Measurements from ENCODE around the gene RAG1. TPM values are rescaled to one million over a fixed set of nuclear protein-coding genes. Genes with fewer than 3 reads are reported as not detected.
"Not testable (repeated sequence)": the region's sequence is repeated elsewhere in the genome, so short reads cannot be mapped to it uniquely, and the experiment has no call there.

The RAG1 gene
- 1 to 10 TPM; 2.3 to 3.4 (median 2.4) TPM for polyA plus RNA-seq (ENCODE audit: insufficient read length in 4 of 4)

DNA sequence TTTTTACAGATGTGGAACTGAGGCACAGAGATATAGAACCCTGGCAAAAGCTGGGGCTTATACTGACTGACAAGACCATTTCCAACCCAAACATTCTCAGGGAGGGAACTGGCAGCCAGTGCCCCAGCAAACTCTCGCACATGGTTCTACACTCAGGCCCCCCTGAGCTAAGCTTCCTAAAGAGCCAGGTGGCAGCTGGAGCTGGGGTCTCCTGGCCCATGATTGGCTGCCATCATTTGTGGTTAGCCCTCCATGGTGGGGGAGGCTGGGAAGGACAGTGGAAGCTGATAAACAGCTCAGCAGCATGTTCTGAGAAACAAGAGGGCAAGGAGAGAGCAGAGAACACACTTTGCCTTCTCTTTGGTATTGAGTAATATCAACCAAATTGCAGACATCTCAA, at the start of gene RAG1:
Gene RAG1, plus strand, starts transcription at position 314 of the 400 bp plus-strand sequence. CDS start 5,298 bp downstream, outside the sequence.
- DNase-seq (ENCODE audit: low read depth in 4 of 4, low spot score in 2 of 4): no peak

DNA sequence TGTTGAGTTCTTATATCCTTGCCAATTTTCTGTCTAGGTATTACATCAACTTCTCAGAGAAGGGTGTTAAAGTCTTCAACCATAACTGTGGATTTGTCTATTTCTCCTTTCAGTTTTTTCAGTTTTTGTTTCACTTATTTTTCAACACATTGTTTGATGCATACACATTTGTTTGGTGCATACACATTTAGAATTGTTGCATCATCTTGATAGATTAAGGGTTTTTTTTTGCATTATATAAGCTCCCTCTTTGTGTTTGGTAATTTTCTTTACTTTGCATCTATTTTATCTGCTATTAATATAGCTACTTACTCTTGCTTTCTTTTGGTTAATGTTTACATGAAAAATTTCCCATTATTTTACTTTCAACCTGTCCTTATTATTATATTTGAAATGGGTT, 37.0 kb upstream of the RAG1 start:
- DNase-seq (ENCODE audit: low read depth in 4 of 4, low spot score in 2 of 4): no peak

DNA sequence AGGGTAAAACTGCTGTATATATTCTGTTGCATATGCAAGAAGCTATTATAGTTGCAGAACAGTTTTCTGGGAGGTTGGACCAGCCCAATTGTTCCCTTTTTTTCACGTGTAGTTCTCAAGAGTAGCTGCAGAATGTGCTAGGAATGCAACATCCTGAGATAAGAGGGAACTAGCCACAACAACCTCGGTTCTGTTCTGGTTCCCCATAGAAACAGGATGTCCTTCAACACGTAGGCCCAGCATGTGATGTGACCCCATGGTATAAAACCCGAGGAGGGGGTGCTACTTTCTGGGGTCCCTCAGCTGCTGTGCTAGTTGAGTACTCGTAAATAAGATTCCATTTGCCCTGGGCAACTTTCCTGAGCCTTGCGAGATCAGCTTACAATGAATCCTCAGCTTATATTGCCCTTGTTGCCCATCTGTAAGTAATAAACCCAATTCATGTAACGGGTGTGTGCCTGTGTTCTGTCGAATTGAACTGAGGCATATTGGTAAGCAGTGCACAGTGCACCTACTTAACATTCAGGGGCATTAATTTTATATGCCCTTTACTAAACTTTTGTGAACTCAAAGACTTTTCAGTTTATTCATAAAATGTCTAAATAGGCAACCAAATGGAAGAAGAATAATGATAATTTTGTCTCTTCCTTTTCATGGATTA, 34.7 kb upstream of the RAG1 start:
- DNase-seq (ENCODE audit: low read depth in 4 of 4, low spot score in 2 of 4): no peak

GRCh38 chr11:36534276-36534840, 33.4 kb upstream of the RAG1 start:
- DNase-seq (ENCODE audit: low read depth in 4 of 4, low spot score in 2 of 4): no peak

- DNase-seq (ENCODE audit: low read depth in 4 of 4, low spot score in 2 of 4): no peak
These were observed 26.8 kb upstream of the RAG1 start for GRCh38 chr11:36540998-36541397.

- no peak for DNase-seq (ENCODE audit: low read depth in 4 of 4, low spot score in 2 of 4)
These were observed 17.3 kb upstream of the RAG1 start for GRCh38 chr11:36550385-36551115.

DNA sequence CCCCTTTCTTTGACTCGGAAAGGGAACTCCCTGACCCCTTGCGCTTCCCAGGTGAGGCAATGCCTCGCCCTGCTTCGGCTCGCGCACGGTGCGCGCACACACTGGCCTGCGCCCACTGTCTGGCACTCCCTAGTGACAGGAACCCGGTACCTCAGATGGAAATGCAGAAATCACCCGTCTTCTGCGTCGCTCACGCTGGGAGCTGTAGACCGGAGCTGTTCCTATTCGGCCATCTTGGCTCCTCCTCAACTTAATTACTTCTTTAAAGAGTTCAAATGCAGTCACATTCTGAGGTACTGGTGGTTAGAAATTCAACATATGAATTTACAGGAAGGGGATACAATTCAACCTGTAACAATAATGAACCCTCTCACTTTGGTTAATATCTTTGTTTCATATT, 10.4 kb upstream of the RAG1 start:
- not testable (repeated sequence) for DNase-seq (ENCODE audit: low read depth in 4 of 4, low spot score in 2 of 4)

- DNase-seq (ENCODE audit: low read depth in 4 of 4, low spot score in 2 of 4): no peak
These were observed 9.8 kb upstream of the RAG1 start for GRCh38 chr11:36557991-36558390.

GRCh38 chr11:36558571-36559413, 9.0 kb upstream of the RAG1 start:
- no peak for DNase-seq (ENCODE audit: low read depth in 4 of 4, low spot score in 2 of 4)

DNA sequence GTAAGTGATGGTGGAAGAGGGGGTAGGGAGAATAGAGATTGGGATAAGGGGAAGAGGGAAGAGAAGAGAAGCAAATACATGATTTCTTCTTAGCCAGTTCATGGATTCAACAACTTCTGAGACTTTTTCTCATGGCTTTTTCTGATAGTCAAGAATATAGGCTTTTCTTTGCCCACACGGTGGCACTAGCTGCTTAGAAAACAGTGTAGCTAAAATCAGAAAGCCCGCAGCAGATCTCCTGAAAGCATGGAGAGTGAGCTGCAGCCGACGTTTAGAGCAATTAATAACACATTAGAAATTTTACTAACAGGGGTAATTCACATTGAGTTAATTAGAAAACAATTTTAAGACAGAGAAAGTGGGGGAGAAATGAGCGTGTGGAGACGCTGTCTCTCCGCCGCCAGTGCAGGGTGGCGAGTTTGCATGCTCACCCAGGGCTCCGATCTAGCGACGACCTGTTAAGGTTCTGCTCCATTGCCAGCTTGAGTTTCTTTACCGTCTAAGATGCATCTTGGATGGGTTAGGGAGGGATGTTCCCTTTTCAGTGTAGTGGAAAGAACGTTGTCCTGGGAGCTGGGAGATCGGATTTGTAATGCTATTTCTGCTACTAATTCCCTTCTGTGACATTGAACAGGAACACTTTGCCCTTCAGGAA, 3.3 kb upstream of the RAG1 start:
- peak; percentile 37 to 75 (median 52) for DNase-seq (ENCODE audit: low read depth in 4 of 4, low spot score in 2 of 4)

DNA sequence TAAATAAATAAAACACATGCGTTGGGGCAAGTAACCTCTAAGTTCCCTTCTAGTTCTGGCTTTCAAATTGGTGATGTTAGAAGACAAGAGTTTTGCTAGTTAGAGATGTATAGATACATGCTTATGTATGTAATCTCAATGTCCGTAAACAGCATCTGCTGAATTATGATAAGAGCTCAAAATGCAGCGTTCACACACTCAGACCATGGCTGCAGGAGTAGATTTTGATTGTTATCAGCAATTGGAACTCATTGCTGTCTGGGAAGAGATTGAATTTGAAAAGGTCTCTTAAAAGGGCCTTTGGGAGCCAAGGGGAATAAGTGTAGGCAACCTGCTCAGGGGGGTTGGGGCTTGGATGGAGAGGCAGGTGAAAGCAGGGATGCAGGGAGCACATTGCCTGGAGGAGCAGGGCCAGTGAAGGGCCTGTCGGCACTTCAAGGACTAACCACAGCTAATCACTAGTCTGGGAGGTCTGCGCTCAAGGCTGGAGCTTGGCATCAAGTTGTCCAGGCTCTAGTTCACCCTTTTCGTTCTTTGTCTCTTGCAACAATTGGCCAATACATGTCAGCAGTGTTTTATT, 2.7 kb upstream of the RAG1 start:
- DNase-seq (ENCODE audit: low read depth in 4 of 4, low spot score in 2 of 4): no peak

DNA sequence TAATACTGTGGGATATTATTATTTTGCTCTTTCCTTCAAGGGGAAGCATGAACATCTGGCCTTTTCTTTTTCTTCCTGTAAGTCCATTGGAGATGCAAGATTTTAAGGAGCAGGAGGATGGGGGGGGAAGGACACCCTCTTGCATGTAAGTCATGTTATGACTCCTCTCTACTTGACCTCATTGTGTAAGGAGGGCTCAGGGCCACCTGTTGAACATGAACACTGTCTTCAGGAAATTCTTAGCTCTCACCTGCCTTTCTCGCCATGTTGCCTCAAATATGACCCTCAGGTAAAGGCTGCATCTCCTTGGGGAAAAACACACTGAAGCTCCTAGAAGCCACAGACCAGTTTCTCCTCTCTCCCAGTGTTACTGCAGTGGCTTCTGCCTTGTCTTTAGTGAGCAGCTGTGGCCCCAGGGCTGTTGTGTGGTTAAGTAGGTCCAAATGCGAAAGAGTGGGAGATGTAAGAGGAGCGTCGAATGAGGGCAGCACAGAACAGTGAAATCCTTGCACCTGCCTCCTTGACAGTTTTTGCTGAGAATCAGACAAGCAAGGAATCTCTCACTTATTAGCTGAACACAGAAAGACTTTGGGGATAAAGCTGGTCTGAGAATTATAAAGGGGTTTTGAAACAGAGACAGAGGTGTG, 1.3 kb upstream of the RAG1 start:
- no peak for DNase-seq (ENCODE audit: low read depth in 4 of 4, low spot score in 2 of 4)

DNA sequence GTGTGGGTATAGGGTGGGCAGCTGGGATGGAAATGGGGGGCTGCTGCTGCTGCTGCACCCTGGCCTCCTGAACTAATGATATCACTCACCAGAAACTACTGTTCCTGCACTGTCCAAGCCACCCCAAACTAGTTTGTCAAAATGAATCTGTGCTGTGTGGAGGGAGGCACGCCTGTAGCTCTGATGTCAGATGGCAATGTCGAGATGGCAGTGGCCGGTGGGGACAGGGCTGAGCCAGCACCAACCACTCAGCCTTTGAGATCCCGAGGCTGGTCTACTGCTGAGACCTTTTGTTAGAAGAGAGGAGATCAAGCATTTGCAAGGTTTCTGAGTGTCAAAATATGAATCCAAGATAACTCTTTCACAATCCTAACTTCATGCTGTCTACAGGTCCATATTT, 1.3 kb downstream of the RAG1 start:
- DNase-seq (ENCODE audit: low read depth in 4 of 4, low spot score in 2 of 4): no peak

- no peak for DNase-seq (ENCODE audit: low read depth in 4 of 4, low spot score in 2 of 4)
These were observed 6.7 kb downstream of the RAG1 start for GRCh38 chr11:36574486-36574885.

DNA sequence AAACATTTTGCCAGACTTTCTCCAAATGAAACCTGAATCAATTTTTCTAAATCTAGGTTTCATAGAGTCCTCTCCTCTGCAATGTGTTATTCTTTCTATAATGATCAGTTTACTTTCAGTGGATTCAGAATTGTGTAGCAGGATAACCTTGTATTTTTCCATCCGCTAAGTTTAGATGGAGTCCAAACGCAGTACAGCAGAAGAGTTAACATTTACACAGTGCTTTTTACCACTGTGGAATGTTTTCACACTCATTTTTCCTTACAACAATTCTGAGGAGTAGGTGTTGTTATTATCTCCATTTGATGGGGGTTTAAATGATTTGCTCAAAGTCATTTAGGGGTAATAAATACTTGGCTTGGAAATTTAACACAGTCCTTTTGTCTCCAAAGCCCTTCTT, 9.6 kb downstream of the RAG1 start:
- no peak for DNase-seq (ENCODE audit: low read depth in 4 of 4, low spot score in 2 of 4)

GRCh38 chr11:36577859-36578258, 10.1 kb downstream of the RAG1 start:
- DNase-seq (ENCODE audit: low read depth in 4 of 4, low spot score in 2 of 4): no peak

GRCh38 chr11:36578458-36578857, 10.7 kb downstream of the RAG1 start:
- DNase-seq (ENCODE audit: low read depth in 4 of 4, low spot score in 2 of 4): no peak

DNA sequence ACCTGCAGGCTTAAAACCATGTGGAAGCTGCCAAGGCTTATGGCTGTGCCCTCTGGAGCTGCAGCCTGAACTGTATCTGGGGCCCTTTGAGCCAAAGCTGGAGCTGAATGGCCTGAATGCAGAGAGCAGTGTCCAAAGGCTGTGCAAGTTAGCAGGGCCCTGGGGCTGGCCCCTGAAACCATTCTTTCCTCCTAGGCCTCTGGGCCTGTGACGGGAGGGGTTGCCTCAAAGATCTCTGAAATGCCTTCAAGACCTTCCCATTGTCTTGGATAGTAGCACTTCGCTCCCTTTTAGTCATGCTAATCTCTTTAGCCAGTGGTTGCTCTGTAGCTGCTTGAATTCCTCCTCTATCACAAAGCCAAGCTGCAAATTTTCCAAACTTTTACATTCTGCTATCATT, 13.7 kb downstream of the RAG1 start:
- DNase-seq (ENCODE audit: low read depth in 4 of 4, low spot score in 2 of 4): no peak

DNA sequence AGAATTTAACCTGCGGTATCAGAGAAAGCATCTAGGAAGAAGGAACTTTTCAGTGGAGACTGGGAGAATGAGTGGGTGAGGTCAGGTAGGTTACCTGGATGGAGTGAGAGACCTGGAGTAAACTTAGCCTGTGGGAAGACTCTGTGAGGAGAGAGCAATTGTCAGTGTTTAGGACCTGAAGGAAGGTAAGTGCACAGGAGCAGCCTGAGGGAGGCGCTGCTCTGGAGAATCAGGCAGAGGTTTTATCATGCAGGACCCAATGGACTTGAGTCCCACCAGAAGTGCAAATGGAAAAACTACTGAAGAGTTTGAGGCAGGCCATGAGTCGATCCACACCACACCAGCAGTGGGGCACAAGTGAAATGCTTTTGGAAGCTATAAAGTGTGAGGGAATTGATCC, 15.9 kb downstream of the RAG1 start:
- DNase-seq (ENCODE audit: low read depth in 4 of 4, low spot score in 2 of 4): no peak

GRCh38 chr11:36586543-36586942, 18.7 kb downstream of the RAG1 start:
- no peak for DNase-seq (ENCODE audit: low read depth in 4 of 4, low spot score in 2 of 4)
